SIG-M5 treated with dmso at 0.1 percent for 504 hours (cell line): ENCODE data around the gene PRPF31.

Source experiments
- DNase-seq: peaks from one replicate; lab custom pipeline; 2025; ENCODE audit not compliant: unreplicated experiment; lab: John Stamatoyannopoulos, UW

PRPF31 gene

DNA sequence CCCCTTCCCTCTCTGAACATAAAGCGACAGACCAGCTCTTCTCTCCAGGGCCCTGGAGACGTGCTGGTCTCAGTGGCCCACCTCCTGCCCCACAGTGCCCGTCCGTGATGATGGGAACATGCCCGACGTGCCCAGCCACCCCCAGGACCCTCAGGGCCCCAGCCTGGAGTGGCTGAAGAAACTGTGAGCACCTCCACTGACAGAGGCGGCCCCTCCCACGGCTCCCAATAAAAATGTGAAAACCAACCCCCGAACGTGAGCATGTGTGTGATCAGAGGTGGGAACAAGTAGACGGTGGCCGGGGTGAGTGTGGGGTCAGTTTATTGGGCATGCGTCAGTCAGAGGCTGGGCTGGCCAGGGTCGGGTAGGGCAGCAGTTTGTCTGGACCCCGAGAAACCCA lies 8.8 kb upstream of the PRPF31 start:
- no peak for DNase-seq

DNA sequence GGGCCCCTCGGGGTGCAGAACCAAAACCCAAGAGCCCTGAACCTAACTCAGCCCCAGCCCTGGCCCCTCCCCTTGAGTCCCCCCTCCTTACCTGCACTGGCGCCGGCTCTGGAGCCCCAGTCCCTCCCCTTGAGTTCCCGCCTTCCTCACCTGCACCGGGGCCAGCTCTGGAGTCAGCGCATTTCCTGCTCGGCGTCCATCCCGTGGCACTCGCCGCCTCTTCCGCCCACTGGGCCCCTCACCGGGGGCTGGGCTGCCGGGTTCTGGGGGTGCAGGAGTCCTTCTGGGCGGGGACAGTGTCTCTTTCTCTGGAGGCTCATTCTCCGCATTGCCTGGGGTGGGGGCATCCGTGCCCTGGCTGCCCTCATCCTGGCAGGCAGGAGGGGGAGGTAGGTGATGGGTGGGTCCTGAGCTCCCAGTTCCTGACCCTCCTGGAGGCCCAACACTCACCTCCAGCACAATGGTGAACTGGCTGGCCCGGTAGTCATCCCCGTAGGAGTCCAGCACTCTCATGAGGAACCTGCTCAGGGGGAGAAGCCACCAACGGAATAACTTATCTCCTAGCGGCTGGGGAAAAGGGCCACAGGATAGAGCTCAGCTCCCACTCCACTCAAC lies 7.6 kb upstream of the PRPF31 start:
- DNase-seq = no peak

DNA sequence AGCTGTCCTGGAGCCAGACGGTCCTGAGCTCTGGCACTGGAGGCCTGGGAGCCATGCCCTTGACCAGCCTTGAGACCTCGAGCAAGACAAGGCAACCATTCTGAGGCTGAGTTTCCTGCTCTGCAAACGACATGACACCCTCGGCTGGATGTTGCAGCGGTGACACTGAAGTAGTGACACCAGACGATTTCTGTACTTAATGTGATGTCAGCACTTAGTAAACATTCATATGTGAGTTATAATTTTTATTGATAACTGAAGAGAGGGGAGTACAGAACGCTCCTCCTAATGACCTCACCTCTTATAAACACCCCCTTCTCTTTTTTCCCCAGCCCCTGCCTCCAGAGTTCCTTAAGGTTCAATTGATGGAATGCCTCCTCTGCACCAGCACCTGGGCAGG lies 7.1 kb upstream of the PRPF31 start:
- no peak for DNase-seq

DNA sequence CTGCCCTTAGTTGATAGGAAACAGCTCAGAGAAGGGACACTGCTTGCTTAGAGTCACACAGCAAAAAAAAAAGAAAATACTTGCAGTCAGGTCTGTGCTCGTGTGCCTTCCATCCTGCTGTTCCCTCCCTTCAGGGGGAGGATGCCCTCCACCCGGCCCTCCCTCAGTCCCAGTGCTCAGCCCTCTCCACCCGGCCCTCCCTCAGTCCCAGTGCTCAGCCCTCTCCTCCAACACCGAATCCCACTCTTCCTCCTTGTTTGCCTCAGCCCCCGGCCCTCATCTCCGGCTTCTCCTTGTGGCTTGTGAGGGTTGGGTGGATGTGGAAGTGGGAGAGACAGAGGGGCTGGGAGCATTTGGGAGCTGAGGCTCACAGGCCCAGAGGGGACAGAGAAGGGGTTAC lies 5.9 kb upstream of the PRPF31 start:
- no peak for DNase-seq

DNA sequence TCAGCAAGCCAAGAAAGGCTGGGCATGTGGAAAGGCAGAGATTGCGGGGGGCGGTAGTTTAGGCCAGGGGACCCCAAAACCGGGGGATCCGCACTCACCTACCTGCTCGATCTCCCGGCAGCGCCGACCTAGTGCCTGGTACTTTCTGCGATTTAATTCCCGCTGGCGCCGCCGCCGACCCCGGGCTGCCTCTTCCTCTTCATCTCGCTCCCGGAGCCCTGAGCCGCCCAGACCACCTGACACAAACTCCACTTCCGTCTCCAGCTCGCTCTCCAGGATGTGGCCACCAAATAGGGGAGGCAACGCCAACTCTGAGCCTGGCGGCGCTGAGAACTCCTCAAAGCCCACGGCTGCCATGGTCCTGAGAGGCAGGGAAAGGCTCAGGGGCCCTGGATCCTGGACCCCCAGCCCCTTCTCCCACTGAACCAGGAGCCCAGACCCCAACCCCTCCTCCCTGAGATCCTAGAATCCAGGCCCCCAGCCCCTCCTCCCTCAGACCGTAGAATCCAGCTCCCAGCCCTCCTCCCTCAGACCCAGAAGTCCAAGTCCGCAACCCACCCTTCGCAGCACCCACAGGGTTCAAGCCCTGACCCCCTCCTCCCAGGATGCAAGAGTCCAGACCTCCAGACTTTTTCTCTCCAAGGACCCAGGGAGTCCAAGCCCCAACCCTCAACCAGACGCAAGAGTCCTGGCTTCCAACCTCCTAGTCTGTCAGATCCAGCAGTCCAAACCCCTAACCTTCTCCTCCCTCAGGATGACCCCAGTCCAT lies 1.0 kb upstream of the PRPF31 start:
- DNase-seq = peak; percentile 81

DNA sequence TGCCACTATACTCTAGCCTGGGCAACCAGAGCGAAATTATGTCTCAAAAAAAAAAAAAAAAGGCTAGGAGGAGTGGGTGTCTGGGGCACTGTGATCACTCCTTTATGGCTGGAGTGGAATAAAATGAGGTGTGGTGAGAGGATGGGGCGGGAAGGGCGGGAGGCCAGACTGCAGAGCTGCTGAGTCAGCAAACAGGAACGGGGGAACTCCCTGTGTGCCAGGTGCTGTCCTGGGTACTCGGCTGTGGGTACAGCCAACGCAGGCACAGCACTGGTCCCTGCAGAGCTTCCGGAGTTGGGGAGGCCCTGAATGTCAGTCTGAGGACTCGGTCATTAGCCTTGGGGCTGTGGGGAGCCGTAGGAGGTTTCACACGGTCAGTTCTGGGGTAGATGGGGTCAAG lies 5.7 kb downstream of the PRPF31 start:
- no peak for DNase-seq

DNA sequence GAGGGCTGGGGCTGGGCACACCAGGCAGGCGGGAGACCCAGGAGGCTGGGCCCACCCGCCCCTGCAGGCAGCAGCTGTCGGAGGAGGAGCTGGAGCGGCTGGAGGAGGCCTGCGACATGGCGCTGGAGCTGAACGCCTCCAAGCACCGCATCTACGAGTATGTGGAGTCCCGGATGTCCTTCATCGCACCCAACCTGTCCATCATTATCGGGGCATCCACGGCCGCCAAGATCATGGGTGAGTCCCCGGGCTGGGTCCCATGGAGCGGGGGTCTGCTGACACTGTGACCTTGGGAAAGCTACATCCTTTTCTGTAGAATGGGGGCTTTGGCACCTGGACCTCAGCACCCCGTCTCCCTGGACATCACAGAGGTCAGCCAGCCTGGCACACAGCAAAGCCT lies 8.1 kb downstream of the PRPF31 start:
- DNase-seq = no peak

DNA sequence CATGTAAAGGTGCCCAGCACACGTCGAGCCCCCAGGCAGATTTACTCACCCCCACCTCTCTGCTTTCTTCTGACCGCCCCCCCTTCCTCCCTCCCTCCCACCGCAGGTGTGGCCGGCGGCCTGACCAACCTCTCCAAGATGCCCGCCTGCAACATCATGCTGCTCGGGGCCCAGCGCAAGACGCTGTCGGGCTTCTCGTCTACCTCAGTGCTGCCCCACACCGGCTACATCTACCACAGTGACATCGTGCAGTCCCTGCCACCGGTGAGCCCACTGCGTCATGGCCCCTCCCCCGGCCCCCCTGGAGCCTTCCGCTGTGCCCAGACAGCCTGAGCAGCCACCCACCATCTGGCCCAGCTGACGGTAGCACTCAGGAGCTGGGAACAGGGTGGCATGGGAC lies 8.8 kb downstream of the PRPF31 start:
- DNase-seq = no peak

DNA sequence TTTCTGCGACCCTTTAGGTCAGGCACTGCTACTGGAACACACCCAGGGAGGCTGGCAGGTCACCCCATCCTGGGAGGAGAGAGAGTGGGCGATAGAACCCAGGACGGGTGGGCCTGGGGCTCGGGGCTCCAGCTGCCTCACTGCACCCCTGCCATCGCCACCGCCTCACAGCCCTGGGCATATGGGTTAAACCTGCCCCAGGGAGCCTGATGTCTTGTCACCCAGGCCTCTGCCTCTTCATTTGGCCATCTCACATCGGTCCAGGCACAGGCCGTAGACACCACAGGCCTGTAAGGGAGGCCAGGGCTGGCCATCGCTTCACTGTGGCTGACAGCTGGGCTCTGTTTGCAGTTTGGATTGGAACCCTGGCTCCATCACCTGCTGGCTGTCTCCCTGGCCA lies 10.2 kb downstream of the PRPF31 start:
- DNase-seq = no peak

DNA sequence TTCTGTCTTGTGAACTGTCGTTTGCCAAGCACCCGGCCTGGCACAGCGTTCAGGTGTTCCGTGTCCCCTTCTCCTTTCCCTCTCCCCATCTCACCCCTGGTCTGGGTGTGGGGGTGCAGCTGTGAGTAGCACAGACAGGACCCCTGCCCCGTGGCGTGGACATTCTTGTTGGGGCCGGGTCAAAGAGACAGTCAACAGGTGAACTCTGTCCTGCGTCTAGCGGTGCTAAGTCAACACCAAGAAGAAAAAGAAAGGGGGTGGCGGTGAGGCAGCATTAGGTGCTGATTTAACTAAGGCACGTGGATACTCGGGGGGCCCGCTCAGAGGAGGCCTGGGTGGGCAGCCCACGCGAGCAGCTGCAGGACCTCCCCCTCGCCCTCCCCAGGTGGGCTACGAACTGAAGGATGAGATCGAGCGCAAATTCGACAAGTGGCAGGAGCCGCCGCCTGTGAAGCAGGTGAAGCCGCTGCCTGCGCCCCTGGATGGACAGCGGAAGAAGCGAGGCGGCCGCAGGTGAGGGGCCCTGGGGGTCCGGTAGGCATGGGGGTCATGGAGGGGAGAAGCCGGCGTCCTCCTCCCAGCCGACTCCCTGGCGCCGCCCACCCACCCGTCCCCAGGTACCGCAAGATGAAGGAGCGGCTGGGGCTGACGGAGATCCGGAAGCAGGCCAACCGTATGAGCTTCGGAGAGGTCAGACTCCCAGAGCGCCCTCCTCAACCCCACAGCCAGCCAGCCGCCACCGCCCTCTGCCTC lies 12.3 kb downstream of the PRPF31 start:
- DNase-seq = no peak

DNA sequence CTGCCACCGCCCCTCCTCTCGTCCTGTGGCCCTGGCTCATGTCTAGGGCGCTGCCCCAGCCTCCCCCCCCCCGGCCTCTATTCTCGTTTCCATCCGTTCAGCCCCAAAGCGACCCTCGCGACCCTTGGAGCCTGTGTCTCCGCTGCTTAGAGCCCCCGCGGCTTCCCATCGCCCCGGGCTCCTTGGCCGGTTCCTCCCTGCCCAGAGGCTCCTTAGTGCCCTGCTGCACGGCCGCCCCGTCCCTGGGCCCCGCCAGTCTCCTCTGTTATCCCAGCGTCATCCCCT lies 12.8 kb downstream of the PRPF31 start:
- no peak for DNase-seq

DNA sequence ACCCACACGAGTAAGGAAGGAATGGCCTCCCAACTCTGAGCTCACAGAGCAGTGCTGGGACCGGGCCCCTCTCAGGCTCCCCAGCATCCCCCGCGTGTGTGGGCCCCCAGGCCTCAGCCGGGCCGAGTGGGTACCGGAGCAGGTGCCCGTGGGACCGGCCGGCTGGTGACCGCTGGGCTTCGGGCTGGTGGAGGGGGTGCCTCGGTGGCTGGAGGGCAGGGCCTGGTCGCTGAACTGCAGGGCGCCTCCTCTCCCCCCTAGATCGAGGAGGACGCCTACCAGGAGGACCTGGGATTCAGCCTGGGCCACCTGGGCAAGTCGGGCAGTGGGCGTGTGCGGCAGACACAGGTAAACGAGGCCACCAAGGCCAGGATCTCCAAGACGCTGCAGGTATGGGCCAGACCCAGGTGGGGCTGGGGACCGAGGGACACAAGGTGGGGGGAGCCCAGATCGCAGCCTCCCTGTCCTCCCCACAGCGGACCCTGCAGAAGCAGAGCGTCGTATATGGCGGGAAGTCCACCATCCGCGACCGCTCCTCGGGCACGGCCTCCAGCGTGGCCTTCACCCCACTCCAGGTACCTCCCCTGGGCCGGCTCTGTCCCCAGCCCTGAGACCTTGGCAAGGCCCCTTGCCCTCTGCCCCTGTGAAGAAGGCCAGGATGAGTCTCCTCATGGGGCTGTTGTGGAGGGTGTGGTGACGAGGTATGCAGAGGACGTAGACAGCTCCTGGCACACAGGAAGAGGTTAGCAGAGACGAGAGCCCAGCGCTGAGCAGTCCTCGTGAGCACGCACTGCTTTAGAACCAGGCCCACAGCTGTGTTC lies 13.5 kb downstream of the PRPF31 start:
- no peak for DNase-seq

DNA sequence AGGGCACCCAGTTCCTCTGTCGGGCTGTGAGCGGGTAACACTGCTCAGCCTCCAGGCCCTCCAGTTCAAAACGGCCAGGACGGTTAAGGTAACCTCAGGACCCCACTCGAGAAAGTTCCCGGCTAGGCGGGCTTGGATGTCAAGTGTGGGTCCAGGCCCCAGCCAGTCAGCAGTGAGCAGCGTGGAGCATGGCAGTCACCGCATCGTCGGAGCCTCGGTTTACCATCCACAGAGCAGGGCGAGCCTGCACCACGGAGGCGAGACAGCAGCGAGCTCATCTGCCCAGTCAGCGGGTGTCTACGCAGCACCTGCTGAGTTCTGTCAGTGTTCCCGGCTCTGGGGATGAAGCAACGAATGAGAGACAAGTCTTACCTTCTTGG lies 14.1 kb downstream of the PRPF31 start:
- DNase-seq = no peak

DNA sequence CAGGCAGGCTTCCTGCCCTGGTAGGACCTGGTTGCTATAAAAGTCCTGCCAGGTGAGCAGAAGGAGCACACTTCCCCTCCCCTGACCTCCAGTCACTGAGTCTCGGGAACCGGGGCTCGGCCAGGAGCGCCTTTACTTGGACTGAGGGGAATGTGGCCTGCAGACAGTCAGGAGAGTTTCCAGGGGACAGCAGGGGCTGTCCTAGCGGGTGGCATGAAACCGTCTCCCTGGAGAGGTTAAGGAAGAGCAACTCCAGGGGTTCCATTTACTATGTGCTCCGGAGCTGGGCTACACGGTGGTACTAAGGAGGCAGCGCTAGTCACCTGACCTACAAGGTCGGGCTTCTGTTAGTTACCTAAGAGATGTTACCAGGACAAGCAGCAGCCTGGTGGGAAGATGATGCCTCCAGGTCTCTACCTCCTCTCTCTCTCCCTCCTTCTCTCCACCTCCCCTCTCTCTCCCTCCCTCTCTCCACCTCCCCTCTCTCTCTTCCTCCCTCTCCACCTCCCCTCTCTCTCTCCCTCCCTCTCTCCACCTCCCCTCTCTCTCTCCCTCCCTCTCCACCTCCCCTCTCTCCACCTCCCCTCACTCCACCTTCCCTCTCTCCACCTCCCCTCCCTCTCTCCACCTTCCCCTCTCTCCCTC lies 17.9 kb downstream of the PRPF31 start:
- no peak for DNase-seq

DNA sequence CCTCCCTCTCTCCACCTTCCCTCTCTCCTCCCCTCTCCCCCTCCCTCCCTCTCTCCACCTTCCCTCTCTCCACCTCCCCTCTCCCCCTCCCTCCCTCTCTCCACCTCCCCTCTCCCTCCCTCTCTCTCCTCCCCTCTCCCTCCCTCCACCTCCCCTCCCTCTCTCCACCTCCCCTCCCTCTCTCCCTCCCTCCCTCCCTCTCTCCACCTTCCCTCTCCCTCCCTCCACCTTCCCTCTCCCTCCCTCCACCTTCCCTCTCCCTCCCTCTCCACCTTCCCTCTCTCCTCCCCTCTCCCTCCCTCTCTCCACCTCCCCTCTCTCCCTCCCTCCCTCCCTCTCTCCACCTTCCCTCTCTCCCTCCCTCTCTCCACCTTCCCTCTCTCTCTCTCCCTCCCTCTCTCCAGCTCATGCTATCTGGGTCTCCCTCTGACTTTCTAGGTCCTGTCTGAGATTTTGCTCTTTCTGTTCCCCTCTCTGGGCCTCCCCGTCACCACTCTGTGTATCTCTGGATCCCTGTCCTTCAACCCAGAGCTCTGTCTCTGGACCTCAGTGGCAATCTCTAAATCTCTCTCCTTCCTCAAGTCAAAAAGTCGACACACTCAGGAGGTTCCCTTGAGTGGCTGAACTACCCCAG lies 18.5 kb downstream of the PRPF31 start:
- DNase-seq = no peak

DNA sequence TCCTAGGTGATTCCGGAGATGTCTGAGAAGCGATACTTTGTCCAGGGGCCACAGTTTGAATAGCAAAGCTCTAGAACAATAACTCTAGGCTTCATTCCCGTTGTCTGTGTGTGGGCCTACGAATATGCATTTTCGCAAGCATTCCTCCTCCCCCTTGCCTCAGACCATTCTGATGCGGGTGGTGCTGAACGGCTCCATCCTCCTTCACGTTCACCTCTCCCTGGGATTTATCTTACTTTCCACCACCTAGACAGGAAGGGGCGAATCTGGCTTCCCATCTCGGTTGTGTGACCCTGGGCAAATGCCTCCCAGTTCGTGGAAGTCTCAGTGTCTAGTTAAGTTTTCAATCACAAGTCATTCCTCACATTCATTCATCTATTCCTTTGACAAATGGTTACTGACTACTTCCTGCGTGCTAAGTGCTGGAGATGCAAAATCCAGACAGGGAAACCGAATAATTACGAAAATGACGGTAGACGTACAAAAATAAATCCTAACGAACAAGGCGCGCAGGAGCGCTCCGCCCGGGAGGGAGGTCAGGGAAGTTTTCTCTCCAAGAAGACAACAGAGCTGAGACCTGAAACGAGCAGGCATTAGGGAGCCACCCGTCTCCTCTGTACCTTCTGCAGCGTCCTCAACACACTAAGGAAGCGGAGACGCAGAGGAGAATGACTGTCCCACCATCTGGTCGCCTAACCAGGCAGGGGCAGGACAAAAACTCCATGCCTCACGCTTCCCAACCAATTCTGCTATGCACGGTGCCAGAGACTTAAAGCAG lies 20.7 kb downstream of the PRPF31 start:
- DNase-seq = no peak

DNA sequence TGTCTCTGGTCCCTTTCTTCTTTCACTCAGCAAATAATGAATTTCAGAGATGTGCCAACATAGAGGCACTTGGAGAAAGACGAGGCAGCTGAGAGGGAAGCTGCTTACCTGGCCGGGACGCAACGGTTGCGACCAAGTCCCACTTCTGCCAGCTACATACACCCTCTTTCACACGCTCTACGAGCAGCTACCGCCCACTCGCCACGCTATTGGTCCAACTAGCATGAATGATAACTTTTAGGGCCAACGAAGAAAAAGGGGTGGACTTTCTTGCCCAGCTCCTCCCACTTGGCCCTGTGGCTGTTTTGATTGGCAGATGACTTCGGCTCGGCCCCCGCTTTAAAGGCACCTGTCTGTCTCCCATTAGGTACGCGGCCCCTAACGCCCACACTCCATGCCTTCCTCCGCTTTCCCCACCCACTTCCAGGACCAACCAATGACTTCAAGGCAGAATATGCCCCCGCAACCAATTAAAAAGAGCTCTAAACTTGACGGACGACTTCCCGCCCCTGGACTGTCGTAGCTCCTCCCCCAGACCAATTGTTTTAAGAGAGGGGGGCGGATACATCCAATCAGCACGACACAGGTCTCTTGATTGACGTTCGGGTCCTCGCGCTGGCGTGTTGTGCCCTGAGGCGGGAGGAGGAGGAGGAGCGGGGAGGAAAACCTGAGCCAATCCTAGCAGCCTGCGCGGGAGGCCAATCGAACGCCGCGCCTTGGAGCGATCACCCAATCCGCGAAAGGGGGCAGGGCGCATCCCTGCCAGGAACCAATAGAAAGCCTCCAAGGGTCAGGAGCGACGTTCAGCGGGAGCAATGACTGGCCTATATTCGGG lies 21.5 kb downstream of the PRPF31 start:
- peak; percentile 100 for DNase-seq

DNA sequence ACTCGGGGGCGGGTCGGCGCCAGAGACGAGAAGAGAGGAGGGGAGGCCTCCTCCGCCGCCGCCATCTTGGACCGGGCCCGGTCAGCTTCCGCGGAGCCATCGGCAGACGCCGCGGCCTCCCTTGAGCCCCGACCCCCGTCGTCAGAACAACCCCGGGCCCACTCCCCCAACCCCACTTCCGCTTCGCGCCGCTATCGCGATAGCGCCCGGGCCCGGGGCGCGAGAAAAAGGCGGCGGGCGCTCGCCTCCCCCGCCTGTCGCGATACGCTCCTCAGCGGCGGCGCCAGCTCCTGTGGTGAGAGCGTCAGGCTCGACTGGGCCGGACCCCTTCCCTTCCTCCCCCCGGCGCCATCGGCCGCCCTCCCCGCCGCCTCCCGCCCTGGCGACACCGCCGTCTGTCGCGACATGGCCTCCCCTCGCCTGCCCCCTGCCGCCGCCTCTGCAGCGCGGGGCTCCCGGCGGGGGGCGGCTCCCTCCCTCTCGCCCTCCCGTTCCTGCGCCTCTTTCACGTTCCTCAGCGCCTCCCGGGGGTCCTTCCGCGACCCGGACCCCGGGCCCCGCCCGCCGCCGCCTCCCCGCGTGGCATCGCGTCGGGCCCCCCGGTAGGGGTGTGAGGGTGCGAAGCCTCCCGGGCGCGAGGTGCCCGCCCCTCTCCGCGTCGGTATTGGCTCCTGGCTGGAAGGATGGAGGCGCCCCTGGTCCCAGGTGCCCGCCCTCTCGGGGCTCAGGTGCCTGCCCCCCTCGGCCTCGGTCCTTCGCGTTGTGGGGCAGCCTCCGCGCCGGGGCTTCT lies 22.3 kb downstream of the PRPF31 start, which contains the start of gene CNOT3:
Gene CNOT3 (plus strand): TSS at position 64 of the 790 bp plus-strand sequence. CDS start 5,217 bp downstream, outside the sequence.
- no peak for DNase-seq
